Activated effector memory CD4-positive, alpha-beta T cell treated with Interleukin-2 at 50 U/mL for 16 hours (primary cell): ENCODE results near the gene AMMECR1.
"Not testable (repeated sequence)": the region's sequence is repeated elsewhere in the genome, so short reads cannot be mapped to it uniquely, and the experiment has no call there.

Source experiments
- DNase-seq: peaks from one replicate; pipeline ENCODE4 v3.0.0-alpha.2; 2020

AMMECR1 gene

DNA sequence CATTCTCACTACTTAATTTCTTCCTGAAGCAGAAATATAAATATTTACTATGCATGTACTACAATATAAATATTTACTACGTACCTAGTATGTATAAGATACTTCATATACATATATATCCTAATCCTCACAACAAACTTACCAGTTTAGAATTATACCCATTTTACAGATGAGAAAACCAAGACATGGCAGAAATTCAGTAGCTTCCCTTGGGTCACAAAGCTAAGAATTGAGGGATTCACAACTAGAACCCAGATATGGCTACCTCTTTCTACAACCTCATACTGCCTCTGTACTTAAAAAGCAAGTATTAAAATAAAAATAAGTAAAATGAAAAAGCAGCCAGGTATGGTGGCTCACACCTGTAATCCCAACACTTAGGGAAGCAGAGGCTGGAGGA lies 65.9 kb downstream of the AMMECR1 start:
- no peak for DNase-seq

DNA sequence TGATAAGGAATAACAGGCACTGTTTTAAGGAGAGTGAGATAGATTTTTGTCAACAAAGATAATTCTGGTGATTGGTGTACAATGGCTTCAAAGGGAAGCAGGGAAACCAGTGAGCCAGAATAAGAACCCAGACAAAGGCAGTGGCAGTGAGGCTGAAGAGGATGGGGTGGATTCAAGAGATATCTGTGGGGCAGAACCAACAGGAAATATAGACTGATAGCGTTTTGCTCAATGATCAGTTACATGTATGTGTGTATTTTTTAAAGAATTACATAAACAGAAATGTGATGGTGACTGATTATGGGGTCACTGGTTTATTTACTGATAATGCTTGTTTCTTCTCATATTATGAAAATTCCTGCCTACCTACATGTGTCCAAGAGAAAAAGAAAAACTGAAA lies 66.4 kb downstream of the AMMECR1 start:
- no peak for DNase-seq

DNA sequence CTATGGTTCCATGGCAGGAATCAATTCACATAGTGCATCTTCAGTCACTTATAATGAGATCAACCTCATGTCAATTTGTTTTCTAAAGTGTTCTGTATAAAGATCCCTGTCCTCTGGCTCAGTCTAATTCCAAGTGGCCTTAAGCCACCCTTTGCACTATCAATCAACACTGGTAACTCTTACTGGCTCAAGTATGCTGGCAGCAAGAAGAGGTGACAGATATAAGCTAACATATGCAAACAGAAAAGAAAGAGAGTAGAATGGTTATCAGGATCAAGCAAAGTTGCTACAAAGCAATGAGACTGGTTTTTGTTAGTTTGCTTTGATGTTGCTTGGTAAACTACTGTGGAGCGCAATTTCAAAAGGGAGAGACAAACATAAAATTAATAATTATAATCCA lies 67.0 kb downstream of the AMMECR1 start:
- no peak for DNase-seq

DNA sequence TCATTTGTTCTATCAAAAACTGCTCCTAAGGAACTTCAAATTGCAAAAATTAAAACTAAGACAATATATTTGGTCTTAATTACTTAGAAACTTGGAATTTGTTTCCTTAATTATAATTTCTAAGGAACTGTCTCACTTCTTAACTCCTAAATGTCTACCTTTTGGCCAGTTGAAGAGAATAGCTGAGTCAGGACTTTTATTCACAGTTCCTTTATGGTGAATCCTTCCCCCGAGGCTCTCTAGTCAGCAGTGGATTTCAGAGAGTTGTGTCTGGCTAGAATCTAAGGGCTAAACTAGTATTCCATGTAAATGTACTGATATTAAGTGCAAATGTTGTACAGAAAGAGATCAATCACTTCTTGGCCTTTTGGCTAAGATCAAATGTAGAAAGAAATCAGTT lies 69.3 kb downstream of the AMMECR1 start:
- DNase-seq = no peak

DNA sequence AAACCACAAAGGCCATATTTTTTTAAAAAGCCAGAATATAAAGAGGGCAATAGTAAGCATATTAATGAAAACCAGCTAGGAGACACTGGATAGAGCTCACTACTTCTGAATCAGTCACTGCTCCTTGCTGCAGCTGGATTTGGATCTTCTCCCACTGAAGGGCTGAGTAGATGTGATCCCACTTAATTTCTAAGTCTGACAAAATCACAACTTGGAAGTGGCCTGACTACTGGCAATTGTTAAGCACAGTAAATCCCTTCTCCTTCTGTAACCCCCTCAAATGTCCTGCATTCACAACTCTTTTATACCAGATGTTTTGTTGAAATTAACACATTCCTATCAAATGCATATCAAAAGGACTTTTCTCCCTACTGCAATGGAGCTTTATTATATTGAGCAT lies 72.9 kb downstream of the AMMECR1 start:
- no peak for DNase-seq

DNA sequence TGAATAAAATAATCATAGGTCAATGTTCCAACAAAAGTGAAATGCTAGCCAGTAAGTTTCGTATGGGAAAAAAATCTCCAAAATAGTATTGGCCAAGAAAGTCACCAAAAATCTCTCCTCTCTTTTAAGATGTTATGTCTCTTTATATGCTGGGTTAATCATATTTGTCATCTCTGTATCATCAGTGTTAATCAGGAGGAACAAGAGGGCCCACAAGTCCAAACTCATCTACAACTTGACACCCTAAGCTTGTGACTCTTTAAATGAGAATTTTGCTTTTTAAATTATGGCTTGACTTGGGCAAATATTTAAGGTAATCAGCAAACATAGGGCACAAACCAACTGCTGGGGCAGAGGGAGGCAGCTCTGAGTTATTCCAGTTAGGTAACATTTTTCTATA lies 75.5 kb downstream of the AMMECR1 start:
- DNase-seq = no peak

DNA sequence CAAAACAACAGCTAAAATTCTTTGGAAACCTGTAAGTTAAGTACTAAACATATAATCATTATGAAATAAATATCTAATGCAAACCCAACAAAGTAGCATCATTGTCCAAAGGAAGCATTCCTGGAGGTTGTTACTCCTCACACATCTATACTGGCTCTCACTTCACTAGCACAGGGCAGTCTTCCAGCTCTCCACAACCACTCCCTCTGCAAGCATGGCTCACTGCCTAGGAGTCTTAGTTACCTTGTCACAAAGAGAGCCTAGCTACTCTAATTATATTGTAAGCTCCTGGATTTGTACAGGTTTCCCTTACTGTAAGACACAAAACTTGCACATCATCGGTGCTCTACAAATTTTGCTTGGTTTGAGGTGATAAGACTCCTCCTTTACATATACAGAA lies 76.1 kb downstream of the AMMECR1 start:
- no peak for DNase-seq

DNA sequence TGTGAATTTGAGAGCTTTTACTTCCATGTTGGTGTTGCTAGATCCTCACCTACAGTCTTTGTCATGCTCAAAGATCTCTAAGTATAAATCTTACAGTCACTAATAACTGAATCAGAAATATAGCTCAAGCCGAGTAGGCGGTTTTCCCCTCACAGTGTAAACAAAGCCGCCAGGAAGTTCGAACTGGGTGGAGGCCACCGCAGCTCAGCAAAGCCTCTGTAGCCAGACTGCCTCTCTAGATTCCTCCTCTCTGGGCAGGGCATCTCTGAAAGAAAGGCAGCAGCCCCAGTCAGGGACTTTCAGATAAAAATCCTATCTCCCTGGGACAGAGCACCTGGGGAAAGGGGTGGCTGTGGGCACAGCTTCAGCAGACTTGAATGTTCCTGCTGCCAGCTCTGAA lies 79.6 kb downstream of the AMMECR1 start:
- DNase-seq = peak; percentile 51

DNA sequence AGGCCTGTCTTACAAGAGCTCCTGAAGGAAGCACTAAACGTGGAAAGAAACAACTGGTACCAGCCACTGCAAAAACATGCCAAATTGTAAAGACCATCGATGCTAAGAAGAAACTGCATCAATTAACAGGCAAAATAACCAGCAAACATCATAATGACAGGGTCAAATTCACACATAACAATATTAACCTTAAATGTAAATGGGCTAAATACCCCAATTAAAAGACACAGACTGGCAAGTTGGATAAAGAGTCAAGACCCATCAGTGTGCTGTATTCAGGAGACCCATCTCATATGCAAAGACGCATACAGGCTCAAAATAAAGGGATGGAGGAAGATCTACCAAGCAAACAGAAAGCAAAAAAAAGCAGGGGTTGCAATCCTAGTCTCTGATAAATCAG lies 86.4 kb downstream of the AMMECR1 start:
- DNase-seq = not testable (repeated sequence)

DNA sequence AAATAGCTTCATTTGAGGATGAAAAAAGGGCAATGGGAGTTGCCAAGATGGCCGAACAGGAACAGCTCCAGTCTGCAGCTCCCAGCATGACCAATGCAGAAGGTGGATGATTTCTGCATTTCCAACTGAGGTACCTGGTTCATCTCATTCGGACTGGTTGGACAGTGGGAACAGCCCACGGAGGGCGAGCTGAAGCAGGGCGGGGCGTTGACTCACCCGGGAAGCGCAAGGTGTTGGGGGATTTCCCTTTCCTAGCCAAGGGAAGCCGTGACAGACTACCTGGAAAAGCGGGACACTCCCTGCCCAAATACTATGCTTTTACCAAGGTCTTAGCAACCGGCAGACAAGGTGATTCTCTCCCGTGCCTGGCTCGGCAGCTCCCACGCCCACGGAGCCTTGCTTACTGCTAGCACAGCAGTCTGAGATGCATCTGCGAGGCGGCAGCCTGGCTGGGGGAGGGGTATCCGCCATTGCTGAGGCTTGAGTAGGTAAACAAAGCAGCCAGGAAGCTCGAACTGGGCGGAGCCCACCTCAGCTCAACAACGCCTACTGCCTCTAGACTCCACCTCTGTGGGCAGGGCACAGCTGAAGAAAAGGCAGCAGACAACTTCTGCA lies 88.3 kb downstream of the AMMECR1 start:
- DNase-seq = peak; percentile 83

DNA sequence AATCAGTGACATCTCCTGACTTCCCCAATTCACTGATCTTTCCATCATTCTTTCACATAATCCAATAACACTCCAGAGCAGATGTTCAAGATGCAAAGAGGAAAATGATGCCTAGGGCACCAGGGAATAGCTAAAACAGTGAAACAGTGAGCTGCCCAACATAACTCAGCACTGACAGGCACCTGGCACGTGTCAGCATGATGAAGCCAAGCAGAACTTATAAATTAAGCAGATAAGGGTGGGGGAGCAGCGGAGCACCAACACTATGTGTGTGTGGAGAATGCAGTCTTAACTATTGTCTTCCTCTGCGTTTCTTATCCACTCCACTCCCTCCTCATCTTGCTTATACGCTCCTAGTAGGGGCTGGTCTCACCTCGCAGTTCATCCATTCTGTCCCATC lies 89.4 kb downstream of the AMMECR1 start:
- DNase-seq = no peak

DNA sequence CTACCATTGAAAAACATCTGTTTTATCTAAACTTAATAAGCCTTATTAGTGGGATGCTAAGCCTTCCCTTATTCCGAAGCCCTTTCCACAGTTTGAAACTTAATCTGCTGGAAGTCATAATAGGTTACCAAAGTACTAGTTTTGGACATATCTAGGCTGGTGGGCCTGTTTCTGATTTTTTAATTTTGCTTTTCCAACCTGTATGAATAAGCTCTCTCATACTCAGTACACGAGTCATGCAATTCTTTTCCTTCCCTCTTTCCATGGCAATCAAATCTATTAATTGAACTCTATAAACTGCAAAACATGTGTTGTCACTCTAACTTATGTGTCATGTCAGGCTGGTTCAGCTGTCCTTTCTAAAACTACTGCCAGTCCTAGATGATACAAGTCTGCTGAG lies 91.0 kb downstream of the AMMECR1 start:
- DNase-seq = no peak

DNA sequence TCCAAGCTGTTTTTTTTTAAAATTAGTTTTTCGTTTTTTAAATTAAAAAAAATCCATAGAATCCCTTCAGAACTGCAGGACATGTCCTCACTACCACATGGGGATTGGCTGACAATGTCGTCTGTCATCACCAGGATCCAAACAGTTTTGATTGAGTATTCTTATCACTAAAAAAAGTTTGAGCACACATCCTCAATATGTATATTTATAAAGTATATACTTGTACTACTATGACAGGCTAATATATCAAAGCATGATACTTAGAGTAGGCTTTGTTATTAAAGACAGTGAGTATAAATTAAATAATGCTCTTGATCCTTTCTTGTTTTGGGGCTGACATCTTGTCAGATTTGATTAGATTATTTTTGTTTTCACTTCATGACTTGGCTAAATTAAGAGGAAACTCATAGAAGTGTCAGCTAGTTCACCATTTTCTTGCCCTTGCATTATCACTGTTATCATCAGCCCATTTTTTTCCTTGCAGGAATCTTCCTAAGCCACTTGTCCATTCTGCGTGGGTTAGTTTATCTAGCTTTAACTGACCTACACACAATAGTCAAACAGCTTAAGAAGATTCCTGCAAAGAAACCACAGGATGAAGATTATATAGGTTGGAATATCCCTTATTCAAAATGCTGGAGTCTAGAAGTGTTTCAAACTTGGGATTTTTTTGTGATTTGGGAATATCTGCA lies 92.8 kb downstream of the AMMECR1 start:
- DNase-seq = no peak

DNA sequence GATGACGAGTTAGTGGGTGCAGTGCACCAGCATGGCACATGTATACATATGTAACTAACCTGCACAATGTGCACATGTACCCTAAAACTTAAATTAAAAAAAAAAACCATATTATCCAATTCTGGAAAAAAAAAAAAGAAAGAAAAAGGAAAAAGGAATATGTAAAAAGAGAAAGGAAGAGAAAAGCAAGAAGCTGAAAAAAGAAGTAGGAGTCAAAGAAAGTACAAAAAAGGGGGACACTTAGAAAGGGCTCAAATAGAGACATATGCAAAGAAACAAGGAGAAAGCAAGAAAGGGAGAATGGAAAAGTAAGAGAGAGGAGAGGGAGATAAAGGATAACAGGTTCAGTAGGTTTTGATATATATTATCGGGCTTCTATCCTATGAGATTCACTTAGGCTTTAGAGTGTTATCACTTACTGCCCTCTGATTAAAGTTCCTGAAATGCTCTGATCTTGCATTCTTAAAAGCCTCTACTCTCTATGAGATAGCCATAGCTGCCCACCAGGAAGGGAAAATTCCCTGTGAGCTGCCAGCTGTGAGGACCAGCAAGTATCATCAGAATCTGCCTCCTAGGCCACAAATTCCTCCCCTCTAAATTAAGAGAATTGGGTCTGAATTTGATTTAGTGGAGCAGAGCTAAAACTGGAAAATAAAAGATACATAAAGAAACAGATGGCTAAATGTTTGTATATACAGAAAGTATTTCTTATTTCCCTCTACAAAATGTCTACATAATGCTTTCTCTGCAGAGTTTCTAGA lies 95.2 kb downstream of the AMMECR1 start:
- DNase-seq = no peak

DNA sequence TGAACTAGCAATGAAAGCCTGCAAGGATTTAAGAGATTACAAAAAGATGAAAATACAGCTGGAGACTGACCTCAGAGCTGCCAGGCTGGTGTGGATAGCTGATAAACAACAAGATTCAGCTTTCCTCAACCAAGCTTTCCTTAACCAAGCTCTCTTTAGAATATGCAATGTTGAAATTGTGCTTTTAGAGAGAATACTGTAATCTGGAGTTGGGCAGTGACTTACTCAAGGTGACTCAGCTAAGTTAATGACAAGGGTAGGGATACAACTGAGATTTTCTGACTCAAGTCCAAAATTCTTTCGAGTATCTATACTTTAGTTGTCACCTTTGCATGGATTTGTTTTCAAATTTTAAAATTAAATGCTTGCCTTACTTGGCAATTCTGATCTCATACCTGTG lies 98.0 kb downstream of the AMMECR1 start:
- no peak for DNase-seq

DNA sequence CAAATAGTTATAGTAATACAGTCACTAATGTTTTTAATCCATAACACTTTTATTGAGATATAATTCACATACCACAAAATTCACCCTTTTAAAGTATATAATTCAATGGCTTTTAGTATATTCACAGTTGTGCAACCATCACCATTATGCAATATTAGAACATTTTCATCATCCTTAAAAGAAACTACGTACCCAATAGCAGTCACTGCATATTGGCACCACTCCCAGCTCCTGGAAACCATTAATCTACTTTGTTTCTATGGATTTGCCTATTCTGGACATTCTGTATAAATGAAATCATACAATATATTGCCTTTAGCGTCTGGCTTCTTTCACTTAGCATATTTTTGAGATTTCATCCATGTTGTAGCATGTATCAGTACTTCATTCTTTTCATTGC lies 99.3 kb downstream of the AMMECR1 start:
- no peak for DNase-seq

DNA sequence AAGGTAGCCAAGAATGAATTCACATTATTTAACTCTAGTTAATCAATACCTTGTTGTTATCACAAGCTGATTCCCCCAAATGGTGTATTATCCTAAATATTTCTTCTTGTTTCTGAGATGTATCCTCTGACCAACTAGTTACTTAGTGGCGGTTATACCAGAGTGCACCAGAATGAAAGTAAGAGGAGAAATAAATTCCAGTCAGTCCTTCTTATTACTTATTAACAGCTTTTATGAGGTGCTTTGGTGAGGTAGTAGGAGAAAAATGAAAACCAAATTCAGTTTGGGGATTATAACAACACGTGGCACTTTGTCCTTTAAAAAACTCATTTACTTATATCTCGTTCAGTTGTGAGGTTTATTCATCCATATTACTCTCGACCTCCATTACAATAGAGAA lies 101.9 kb downstream of the AMMECR1 start:
- DNase-seq = no peak

DNA sequence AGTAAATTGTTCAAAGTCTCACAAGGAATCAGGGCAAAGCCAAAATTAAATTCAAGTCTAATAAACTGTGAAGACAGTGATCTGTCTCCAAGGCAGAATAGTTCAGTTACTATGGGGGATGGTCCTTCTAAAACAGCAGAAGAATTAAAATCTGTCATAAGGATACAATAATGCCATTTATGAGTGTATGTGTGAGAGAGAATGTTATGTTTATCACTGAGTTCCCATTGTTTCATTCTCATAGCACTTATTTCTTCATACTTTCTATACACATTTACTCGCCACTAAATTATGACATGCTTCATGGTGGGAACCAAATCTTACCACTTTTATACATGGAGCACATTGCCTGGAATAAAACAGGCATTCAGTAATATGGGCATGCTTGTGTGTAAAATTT lies 102.5 kb downstream of the AMMECR1 start:
- no peak for DNase-seq

DNA sequence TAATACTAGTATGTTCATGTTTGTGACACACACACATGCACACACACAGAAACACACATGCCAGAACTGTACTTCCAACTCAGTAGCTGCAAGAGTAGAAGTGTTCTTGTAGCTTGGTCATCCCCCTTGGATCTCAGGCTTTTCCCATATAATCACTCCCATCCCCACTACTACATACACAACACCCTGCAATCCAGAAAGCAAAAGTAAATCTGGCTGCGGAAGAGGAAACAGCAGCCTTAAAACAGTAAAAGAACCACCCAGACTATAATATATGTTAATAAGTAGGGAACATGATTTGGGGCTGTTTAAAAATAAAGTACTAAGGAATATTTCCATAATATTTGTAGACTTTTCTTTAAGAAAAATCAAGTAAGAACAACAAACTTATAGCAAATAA lies 103.2 kb downstream of the AMMECR1 start:
- DNase-seq = no peak

DNA sequence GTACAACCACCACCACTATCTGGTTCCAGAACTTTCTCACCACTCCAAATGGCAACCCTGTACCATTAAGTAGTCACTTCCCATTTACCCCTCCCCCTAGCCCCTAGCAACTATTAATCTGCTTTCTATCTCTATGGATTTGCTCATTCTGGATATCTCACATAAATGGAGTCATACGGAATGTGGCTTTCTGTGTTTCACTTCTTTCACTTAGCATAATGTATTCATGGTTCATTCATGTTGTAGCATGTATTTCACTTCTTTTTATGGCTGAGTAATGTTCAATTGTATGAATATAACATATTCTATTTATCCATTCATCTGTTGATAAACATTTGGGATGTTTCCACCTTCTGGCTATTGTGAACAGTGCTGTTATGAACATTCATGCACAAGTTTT lies 104.7 kb downstream of the AMMECR1 start:
- DNase-seq = no peak

DNA sequence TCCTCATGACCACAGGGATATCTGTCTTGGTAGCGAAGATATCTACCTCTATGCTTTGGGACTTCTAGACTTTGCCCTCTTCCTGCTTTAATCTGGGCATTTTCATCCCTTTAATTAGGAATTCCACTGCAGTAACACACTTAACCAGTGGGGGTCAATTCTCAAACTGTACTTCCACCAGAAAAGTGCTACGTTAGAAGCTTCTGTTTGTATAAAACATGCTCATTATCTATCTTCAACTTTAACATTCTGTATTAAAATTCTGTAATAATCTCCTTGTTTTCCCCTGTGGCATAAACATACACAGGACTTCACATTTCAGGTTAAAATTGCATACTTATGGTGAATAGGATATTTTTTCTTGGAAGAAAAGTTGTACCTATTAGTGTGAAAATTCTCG lies 105.6 kb downstream of the AMMECR1 start:
- DNase-seq = no peak

DNA sequence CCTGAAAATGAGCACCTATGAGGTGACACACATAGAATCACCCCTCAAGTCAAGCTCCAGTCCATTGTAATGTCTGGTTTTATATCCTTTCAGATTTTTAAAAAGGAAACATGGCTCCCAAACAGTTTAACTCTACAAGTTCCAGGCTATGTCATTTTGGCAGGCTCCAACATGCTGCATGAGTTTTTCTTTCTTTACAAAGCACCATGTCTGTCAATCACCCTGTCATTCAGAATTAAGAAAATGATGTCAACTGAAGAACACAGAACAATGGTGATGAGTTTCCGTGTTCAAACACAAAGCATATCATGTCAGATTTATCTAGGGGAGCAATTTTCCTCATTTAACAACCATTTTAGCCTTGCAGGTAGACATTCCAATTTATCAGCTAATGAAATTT lies 106.5 kb downstream of the AMMECR1 start:
- no peak for DNase-seq

DNA sequence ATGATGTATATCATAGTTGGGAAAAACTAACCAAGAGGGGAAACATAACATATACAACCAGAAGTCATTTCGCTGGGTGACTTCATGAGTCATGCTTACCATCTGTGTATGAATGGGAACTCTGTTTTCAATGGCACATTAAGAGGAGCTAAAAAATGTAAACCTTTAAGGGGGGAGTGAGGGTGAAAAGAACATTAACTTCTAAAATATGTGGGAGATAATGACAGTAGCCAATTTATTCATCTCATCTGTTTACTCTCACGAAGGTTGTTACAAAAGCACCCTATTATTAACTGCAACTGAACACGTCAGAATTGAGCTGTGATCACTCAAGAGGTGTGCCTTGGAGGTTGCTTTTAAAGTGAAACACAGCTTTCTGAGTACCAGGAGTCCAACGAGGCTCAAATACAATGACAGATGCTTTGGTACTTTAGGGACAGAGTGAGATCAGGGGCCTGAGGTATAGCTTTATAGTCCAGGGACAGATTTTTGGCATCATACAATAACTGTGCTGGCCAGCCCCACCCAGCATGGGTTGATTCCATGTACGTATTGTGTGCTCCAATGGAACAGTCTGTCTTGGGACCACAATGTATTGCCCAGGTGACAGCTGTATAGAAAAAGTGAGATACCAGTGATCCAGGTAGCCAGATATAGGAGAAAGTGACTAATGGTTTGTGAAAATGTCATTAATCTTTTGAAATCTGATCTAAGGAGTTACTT lies 107.3 kb downstream of the AMMECR1 start:
- no peak for DNase-seq

DNA sequence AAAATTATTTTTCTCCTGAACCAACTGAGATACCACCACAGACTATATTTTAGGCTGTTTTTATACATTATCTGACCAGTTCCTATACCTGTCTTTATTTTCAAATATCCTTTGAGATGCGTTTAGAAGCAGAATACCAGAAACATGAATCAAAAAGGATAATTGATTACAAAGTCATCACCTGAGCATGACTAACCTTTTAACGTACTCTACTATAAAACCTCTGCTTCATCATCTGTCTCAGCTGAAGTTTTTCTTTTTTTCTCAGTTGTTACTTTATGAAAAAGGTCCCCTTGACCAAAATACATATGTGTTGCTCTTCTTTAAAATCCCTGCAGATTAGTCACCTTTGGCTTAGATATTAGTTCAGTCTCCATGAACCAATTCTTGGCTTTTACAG lies 109.8 kb downstream of the AMMECR1 start:
- DNase-seq = no peak
